IPS-18a (cell line): ENCODE results near the gene PUS1.

Source experiments
- H3K27ac ChIP-seq: one replicate; pipeline ENCODE4 v1.5.1; 2013; ENCODE audit warnings: low read length
- H3K27me3 ChIP-seq: one replicate; pipeline ENCODE4 v1.6.1; 2013; ENCODE audit warnings: mild to moderate bottlenecking, low read length; ENCODE audit not compliant: control insufficient read depth, insufficient read depth
- H3K36me3 ChIP-seq: one replicate; pipeline ENCODE4 v1.6.1; 2013; ENCODE audit warnings: low read depth, low read length; ENCODE audit not compliant: control insufficient read depth
- H3K4me1 ChIP-seq: one replicate; pipeline ENCODE4 v1.6.1; 2013; ENCODE audit warnings: low read depth, low read length; ENCODE audit not compliant: control insufficient read depth
- H3K4me3 ChIP-seq: one replicate; pipeline ENCODE4 v1.5.1; 2013; ENCODE audit warnings: low read length
- H3K9ac ChIP-seq: one replicate; pipeline ENCODE4 v1.6.1; 2013; ENCODE audit warnings: mild to moderate bottlenecking, low read length, moderate library complexity
- H3K9me3 ChIP-seq: one replicate; pipeline ENCODE4 v1.6.1; 2013; ENCODE audit warnings: low read depth, low read length; ENCODE audit not compliant: control insufficient read depth

PUS1 gene

DNA sequence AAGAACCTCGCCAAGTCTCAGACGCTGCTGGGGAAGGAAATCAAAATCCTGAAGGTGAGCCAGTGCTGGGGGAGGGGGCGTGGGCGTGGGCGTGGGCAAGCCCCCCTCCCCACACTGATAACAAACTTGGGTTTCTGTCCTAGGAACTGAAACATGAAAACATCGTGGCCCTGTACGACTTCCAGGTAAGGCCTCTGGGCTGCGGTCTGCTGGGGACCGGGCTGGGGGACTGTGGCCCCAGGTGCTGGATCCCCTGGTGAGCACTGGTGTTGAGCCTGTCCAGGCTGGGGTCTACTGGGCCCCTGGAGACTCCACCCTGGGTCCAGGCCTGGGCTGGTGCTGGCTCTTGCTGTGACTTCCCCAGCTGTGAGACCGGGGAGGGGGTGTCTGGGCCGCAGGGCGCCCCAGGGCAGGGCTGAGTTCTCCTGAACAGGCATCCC lies 33.4 kb upstream of the PUS1 start:
- Histone ChIP-seq H3K27me3 (no peaks in the 10 kb centered on the region), H3K9ac (peak overlapping the region; percentile 50), H3K4me3 (peak overlapping the region; percentile 62), H3K4me1 (peaks cover 5% of the 10 kb centered on the region), H3K9me3 (no peaks in the 10 kb centered on the region), H3K36me3 (peaks cover 2% of the 10 kb centered on the region), H3K27ac (no peak overlapping the region)

DNA sequence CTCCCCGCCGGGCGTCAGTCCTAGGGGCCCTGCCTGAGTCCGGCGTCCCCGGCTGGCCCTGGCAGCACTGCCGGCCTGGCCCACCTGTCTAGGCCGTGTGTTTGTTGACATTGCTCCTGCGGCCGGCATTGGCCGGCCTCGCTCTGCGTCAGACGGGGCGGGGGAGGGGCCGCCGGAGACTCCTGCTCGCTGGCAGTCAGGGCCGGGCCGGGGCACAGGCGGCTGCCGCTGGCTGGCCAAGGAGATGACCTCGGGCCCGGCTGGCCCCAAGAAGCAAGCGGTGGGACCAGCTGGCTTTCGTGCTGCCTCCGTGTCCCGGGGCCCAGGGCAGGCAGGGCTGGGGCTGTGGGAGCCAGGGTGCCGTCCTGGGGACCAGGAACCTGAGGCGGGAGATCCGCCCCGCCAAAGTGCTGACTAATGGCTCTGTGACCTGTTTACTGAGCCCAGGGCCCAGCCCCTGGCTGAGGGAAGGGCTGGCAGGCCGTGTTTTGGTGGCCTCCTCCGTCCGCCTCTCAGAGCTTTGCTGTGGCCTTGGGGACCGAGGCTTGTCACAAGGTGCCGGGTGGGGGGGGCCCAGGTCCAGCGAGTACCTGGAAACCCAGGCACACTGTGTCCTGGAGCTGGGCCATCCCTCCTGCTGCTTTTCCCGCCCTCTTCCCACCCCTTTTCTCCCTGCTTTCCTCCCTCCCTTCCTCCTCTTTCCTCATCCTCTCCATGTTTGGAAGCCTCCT lies 32.8 kb upstream of the PUS1 start:
- Histone ChIP-seq H3K9ac (peak overlapping the region; percentile 59), H3K36me3 (peaks cover 2% of the 10 kb centered on the region), H3K9me3 (no peaks in the 10 kb centered on the region), H3K4me1 (peaks cover 5% of the 10 kb centered on the region), H3K4me3 (peak overlapping the region; percentile 62), H3K27ac (no peak overlapping the region), H3K27me3 (no peaks in the 10 kb centered on the region)

DNA sequence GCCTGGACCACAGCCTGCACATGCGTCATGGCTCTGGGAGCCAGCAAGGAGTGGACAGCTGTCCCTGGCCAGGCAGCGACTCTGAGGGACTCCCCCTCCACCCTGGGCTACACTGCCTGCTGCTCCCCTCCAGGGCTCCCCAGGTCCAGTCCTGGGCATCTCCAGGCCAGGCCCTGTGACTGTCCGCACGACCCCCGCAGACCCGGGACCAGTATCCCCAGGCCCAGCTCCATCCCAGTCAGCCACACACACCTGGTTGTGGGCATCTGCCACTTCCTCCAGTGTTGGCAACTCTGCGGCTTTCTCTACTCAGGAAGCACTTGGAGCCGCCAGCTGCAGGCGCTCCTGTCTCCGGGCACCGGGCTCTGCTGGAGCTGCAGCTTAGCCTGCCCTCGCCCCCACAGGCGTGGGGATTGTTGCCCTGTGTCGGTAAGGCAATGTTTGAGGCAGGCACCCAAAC lies 32.2 kb upstream of the PUS1 start:
- Histone ChIP-seq H3K4me3 (peak overlapping the region; percentile 62), H3K9ac (peak overlapping the region; percentile 59), H3K9me3 (no peaks in the 10 kb centered on the region), H3K27ac (no peak overlapping the region), H3K36me3 (peaks cover 2% of the 10 kb centered on the region), H3K27me3 (no peaks in the 10 kb centered on the region), H3K4me1 (peaks cover 5% of the 10 kb centered on the region)

DNA sequence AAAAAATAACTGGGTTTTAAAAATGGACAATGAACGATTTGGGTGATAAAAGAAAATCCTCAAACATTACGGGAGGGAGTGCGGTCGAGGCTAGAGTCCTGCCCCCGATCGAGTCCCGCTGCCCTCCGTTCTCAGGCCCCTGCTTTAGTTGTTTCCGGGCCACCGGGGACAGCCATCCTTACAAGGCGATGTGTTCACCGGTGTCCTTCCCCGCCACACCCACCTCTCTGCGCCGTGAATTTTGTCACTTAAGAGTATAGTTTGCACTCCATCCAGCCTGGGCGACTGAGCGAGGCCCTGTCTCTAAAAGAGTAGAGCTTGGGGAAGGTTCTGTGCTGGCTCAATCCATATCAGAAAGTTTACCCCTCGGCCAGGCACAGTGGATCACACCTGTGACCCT lies 31.8 kb upstream of the PUS1 start:
- peaks cover 5% of the 10 kb centered on the region for H3K4me1 ChIP-seq
- H3K9me3 ChIP-seq, result no peaks in the 10 kb centered on the region
- H3K9ac ChIP-seq, result no peak overlapping the region
- H3K4me3 ChIP-seq, result no peak overlapping the region
- no peak overlapping the region for H3K27ac ChIP-seq
- no peaks in the 10 kb centered on the region for H3K27me3 ChIP-seq
- peaks cover 2% of the 10 kb centered on the region for H3K36me3 ChIP-seq

DNA sequence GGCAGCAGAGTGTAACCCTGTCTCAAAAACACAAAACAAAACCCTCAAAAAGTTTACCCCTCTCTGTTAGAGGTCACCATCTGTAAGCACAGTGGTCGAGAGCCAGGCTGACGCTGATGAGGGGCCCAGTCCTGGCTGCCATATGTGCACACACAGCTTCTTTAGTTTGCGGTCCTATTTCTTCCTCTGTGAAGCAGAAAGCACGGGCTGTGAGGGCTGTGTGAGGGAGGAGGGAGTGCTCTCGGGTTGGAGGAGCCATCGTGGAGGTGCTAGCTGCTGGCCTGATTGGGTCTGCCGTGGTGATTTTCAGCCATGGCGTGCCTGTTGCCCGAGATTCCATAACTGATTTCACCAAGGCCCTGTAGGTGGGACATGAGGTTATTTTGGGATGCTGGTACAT lies 31.2 kb upstream of the PUS1 start:
- H3K27ac ChIP-seq, result no peak overlapping the region
- H3K9me3 ChIP-seq, result no peaks in the 10 kb centered on the region
- H3K4me1 ChIP-seq, result peaks cover 5% of the 10 kb centered on the region
- peaks cover 2% of the 10 kb centered on the region for H3K36me3 ChIP-seq
- H3K9ac ChIP-seq, result no peak overlapping the region
- H3K27me3 ChIP-seq, result no peaks in the 10 kb centered on the region
- no peak overlapping the region for H3K4me3 ChIP-seq

DNA sequence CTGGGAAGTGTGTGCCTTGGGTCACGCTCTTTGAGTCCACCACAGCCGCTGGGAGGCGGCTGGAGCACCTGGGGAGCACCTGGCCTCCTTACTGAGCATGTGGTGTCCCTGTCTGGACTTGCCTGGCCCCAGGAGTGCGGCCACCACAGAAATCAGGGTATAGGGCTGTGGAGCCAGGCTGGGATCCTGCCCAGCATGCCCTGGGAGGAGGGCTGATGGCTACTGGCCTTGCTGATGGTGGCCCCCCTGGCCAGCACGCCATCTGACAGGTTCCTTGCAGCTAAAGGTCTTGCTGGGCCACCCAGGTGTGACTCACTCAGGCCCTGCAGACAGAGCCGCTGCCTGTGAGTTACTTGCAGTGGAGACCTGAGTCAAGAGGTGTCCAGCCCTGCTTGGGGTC lies 28.7 kb upstream of the PUS1 start:
- peaks cover 2% of the 10 kb centered on the region for H3K36me3 ChIP-seq
- H3K4me3 ChIP-seq, result no peak overlapping the region
- H3K27me3 ChIP-seq, result no peaks in the 10 kb centered on the region
- peaks cover 5% of the 10 kb centered on the region for H3K4me1 ChIP-seq
- no peaks in the 10 kb centered on the region for H3K9me3 ChIP-seq
- H3K27ac ChIP-seq, result no peak overlapping the region
- H3K9ac ChIP-seq, result no peak overlapping the region

DNA sequence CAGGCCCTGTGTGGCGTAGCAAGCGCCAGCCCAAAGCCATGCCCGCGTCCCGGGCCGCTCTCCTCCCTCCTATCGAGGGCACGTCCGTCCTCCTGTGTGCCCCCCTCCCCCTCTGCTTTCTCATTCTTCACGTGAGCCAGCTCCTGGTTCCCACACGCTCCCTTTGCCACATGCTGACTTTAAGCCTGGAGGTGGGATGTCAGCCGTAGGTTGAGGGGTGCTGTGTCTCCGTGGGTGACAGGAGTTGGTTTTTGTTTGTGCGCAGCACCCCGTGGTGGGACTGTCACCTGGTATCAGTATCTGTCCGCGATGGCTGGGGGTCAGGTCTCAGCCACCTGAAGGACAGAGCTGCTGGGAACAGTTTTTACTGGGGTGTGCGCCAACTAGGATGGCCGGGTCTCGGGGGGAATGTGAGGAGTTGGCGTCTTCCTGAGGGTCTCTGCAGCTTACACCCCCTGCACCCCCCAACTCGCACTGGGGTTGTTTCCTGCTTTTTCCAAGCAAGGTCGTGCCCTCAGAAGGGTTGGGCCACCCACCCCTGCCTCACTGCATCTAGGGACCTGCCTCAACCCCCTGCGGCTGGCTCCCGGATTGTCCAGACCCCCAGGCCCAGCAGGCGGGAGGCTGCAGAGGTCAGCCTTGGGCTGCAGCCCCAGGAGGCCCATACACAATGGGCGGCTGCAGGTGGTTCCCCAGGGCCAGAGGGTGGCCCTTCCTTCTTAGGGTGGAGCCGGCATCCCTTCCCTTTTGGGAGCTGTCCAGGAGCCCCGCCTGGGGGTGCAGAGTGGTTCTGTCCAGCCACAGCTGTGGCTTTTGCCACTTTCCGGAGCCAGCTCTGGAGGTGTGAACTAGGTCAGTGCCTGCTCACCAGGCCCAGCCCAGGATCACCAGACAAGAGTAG lies 27.4 kb upstream of the PUS1 start:
- no peak overlapping the region for H3K27ac ChIP-seq
- no peak overlapping the region for H3K4me3 ChIP-seq
- H3K9me3 ChIP-seq, result no peaks in the 10 kb centered on the region
- peaks cover 4% of the 10 kb centered on the region for H3K36me3 ChIP-seq
- no peaks in the 10 kb centered on the region for H3K27me3 ChIP-seq
- no peaks in the 10 kb centered on the region for H3K4me1 ChIP-seq
- H3K9ac ChIP-seq, result no peak overlapping the region

DNA sequence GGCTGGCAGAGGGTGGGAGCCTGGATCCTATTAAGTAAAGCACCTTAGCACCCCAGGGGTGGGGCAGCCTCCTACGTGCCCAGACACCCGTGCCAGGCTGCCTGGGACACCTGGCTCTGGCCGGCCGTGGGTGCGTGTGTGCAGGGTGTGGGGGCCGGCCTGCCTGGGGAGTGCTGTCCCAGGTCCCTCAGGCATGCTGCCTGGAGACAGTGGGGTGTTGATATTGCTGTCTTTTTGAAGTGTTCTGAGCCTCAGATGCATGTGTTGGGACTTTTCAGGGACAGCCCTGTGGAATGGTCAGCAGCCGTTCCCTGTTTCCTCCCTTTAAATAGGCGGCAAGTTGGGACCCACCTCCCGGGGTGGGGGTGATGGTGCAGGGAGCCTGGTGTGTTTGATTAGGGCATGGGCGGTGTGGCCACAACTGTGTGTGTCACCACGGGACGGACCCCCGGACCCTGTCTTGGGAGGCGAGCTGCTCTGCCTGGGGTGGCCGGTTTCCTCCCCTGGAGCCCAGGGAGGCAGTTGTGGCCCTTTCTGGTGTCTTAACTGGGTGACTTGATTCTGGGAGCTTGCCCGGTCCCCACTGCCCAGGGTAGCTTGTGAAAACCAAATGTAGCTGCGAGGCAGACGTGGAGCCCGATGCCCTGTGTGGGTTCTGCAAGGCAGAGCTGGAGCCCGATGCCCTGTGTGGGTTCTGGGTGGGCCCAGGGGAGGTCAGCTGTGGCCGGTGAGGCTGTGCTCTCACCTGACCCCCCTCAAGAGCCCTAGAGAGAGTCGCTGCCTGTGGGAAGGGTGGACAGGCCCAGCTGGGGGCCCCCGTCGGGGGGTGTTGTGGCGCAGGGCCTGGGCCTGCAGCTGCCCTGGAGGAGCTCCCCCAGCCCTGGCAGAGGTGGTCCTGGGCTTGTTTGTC lies 26.5 kb upstream of the PUS1 start:
- Histone ChIP-seq H3K27ac (no peak overlapping the region), H3K4me1 (no peaks in the 10 kb centered on the region), H3K27me3 (no peaks in the 10 kb centered on the region), H3K4me3 (no peak overlapping the region), H3K9me3 (no peaks in the 10 kb centered on the region), H3K9ac (no peak overlapping the region), H3K36me3 (peaks cover 5% of the 10 kb centered on the region)

DNA sequence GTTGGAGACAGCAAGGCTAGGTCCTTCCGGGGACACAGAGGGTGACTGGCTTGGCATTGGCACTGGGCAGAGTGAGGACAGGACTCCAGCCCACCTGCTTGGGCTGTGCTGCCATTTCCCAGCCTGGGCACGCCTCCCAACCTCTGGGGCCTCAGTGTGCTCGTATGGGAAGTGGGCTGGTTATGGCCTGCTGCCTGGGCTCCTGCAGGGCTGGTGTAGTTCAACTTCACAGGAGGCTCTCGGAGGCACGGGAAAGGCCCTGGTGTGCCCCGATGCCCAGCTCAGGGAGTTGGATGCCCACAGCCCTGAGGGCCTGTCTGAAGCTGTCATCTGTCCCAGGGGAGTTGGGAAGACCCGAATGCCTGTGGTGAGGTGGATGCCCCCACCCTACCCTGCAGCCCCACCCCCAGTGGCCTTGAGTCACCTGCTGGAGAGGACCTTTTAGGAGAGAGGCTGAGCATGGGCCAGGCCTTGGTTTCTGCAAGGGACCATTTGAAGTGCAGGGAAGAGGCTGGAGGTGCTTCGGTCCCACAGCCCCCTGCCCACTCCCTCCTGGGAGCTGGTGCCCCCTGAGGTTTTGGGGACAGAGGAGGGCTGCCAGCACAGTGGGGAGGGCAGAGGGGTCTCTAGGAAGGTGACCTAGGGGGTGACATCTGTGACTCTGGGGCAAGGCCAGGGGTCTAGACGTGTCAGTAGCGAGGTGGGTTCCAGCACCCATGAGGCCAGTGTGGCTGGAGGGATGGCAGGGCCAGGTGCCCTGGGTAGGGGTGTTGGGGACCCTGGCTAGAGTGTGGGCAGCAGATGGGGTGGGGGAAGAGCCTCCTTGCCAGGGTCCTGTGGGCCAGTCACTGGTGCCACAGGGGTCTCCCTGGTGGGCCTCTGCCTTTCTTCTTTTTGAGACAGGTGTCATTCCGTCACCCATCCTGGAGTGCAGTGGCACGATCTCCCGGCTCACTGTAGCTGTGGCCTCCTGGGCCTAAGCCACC lies 25.5 kb upstream of the PUS1 start:
- Histone ChIP-seq H3K4me1 (no peaks in the 10 kb centered on the region), H3K9ac (no peak overlapping the region), H3K27ac (no peak overlapping the region), H3K27me3 (no peaks in the 10 kb centered on the region), H3K9me3 (no peaks in the 10 kb centered on the region), H3K36me3 (peaks cover 5% of the 10 kb centered on the region), H3K4me3 (no peak overlapping the region)

DNA sequence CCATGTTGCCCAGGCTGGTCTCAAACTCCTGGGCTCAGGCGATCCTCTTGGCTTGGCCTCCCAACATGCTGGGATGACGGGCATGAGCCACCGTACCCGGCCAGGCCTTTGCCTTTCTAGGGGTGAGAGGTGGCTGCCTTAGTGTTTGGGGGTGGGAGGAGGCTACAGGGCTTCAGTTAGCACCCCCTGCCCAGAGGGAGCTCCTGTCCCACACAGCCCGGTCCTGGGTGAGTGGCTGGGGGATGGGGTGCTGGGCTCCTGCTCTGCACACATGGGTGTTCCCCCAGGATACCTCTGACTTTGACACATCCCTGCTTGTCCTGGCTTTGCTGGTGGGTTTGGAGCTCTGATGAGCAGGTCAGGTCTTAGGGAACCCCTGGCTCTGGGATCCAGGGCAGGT lies 24.7 kb upstream of the PUS1 start:
- Histone ChIP-seq H3K36me3 (peaks cover 5% of the 10 kb centered on the region), H3K9ac (no peak overlapping the region), H3K27ac (no peak overlapping the region)

More for the DNA sequence above, 24.7 kb upstream of the PUS1 start:
- Histone ChIP-seq H3K27me3 (no peaks in the 10 kb centered on the region), H3K4me3 (no peak overlapping the region), H3K4me1 (no peaks in the 10 kb centered on the region), H3K9me3 (no peaks in the 10 kb centered on the region)
